Smooth muscle cell (in vitro differentiated cells): ENCODE results near the gene RTN3. TPM values are rescaled to one million over a fixed set of nuclear protein-coding genes. Genes with fewer than 3 reads are reported as not detected.
A peak's percentile ranks its signal among the peaks of the same experiment; 100 is the strongest.

ENCODE experiments used
- DNase-seq: peaks from one replicate; lab custom pipeline; 2025; ENCODE audit not compliant: unreplicated experiment; lab: John Stamatoyannopoulos, UW
- H2AFZ ChIP-seq: fragments of 200-600 bp; sonication (generic); 2 replicates; pipeline ENCODE4 v1.6.0; 2016; ENCODE audit warnings: antibody characterized with exemption, low read depth, mild to moderate bottlenecking
- H3F3A ChIP-seq: fragments of 200-600 bp; sonication (generic); 2 replicates; pipeline ENCODE4 v1.6.0; 2017; ENCODE audit warnings: antibody characterized with exemption, low read depth
- H3K27ac ChIP-seq: fragments of 200-600 bp; sonication (generic); 2 replicates; pipeline ENCODE4 v1.5.1; 2016; ENCODE audit warnings: low read depth, mild to moderate bottlenecking
- H3K27me3 ChIP-seq: fragments of 200-600 bp; sonication (generic); 2 replicates; pipeline ENCODE4 v1.6.1; 2016; ENCODE audit warnings: low read depth, mild to moderate bottlenecking
- H3K36me3 ChIP-seq: fragments of 200-600 bp; sonication (generic); 2 replicates; pipeline ENCODE4 v1.5.1; 2016; ENCODE audit warnings: low read depth
- H3K4me1 ChIP-seq: fragments of 200-600 bp; sonication (generic); 2 replicates; pipeline ENCODE4 v1.5.1; 2016; ENCODE audit warnings: low read depth
- H3K4me2 ChIP-seq: fragments of 200-600 bp; sonication (generic); 2 replicates; pipeline ENCODE4 v1.6.0; 2016; ENCODE audit warnings: mild to moderate bottlenecking
- H3K4me3 ChIP-seq: fragments of 200-600 bp; sonication (generic); 2 replicates; pipeline ENCODE4 v1.5.1; 2016; ENCODE audit warnings: mild to moderate bottlenecking
- H3K79me2 ChIP-seq: fragments of 200-600 bp; sonication (generic); 2 replicates; pipeline ENCODE4 v1.6.0; 2016; ENCODE audit warnings: low read depth, mild to moderate bottlenecking
- H3K9ac ChIP-seq: fragments of 200-600 bp; sonication (generic); 2 replicates; pipeline ENCODE4 v1.6.0; 2016; ENCODE audit warnings: low read depth
- H3K9me3 ChIP-seq: fragments of 200-600 bp; sonication (generic); replicated peaks from 2 replicates; pipeline ENCODE4 v1.5.1; 2016; ENCODE audit warnings: low read depth
- H4K20me1 ChIP-seq: fragments of 200-600 bp; sonication (generic); 2 replicates; pipeline ENCODE4 v1.6.0; 2016; ENCODE audit warnings: low read depth
- WGBS: methylation state at CpG from one replicate; pipeline ENCODE4 v1.1.7; 2016; ENCODE audit warnings: low lambda C conversion rate; 5-methylcytosine and 5-hydroxymethylcytosine counted together
- polyA plus RNA-seq: library from polyadenylated mRNA; unstranded; fragments of >200 nt; fragmentation: Nextera tagmentation; extraction: Ambion mirVana; gene quantifications from 2 replicates; pipeline ENCODE4 v1.2.1, GENCODE V29; 2016
- total RNA-seq: library from RNA; depleted of rRNA; stranded (reverse); fragments of >200 nt; gene quantifications from 2 replicates; pipeline ENCODE4 v1.2.3, GENCODE V29; 2014
- TF ChIP-seq, protein P1 (sequence below): fragments of 200-600 bp; sonication (generic); IDR thresholded peaks from 2 replicates; pipeline ENCODE4 v1.5.1; 2017; ENCODE audit warnings: borderline replicate concordance, mild to moderate bottlenecking, antibody characterized with exemption; ENCODE audit not compliant: insufficient read depth, poor library complexity, severe bottlenecking

RTN3 gene
- total and polyA plus RNA-seq, 2 experiments from 2014 or later: 43.5 to 64.9 TPM

DNA sequence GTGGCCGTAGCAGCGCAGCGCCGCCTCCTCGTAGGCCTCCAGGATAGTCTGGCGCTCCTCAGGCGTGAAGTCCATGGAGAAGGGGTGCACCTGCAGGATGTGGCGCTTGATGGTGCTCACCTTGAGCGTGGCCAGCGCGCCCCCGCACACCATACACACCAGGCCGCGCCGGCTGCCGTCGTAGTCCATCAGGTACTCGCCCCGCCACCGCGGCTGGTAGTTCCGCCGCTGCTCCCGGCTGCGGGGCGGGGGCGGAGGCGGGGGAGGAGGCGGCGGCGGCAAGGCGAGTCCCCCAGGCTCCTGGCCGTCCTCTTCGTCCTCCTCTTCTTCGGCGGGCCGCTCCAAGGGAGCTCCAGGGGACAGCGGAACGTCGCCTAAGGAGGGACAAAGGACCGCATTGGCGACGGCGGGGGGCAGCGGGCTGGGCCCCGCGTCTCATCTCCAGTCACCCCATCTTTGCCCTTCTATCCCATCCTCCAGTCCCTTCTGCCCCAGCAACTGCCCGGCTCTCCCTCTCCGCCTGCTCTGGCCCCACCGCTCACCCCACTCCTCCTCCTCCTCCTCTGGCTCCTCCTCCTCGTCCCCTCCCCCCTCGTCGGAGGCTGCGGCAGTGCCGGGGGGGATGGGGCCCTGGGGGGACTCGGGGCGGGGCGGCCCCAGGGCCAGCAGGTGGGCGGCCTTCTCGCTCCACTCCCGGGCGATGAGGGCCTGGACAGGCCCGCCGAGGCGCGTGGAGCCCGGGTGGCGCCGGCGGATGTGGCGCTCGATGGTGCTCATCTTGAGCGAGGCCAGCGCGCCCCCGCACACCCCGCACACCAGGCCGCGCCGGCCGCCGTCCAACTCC lies 82.4 kb downstream of the RTN3 start:
- peaks cover 35% of the 10 kb centered on the region for H3K79me2 ChIP-seq
- H4K20me1 ChIP-seq: peaks cover 82% of the 10 kb centered on the region
- H3K4me1 ChIP-seq: peaks cover 43% of the 10 kb centered on the region
- H3K9ac ChIP-seq: no peak overlapping the region
- peak overlapping the region; percentile 48 for H3K4me3 ChIP-seq
- no peak for DNase-seq
- TF ChIP-seq, protein P1, sequence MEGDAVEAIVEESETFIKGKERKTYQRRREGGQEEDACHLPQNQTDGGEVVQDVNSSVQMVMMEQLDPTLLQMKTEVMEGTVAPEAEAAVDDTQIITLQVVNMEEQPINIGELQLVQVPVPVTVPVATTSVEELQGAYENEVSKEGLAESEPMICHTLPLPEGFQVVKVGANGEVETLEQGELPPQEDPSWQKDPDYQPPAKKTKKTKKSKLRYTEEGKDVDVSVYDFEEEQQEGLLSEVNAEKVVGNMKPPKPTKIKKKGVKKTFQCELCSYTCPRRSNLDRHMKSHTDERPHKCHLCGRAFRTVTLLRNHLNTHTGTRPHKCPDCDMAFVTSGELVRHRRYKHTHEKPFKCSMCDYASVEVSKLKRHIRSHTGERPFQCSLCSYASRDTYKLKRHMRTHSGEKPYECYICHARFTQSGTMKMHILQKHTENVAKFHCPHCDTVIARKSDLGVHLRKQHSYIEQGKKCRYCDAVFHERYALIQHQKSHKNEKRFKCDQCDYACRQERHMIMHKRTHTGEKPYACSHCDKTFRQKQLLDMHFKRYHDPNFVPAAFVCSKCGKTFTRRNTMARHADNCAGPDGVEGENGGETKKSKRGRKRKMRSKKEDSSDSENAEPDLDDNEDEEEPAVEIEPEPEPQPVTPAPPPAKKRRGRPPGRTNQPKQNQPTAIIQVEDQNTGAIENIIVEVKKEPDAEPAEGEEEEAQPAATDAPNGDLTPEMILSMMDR: no peak
- no peak overlapping the region for H3K27ac ChIP-seq
- no peaks in the 10 kb centered on the region for H3K36me3 ChIP-seq
- WGBS: 15% methylated on average over 43 of the region's 82 CpGs
- no peaks in the 10 kb centered on the region for H3K27me3 ChIP-seq
- H3F3A ChIP-seq: peaks cover 21% of the 10 kb centered on the region
- H3K4me2 ChIP-seq: peak overlapping the region; percentile 96
- no peak overlapping the region for H2AFZ ChIP-seq
- no peaks in the 10 kb centered on the region for H3K9me3 ChIP-seq

GRCh38 chr11:63764340-63764678 lies 83.0 kb downstream of the RTN3 start:
- no peak overlapping the region for H2AFZ ChIP-seq
- H3K4me1 ChIP-seq: peaks cover 43% of the 10 kb centered on the region
- no peaks in the 10 kb centered on the region for H3K27me3 ChIP-seq
- no peaks in the 10 kb centered on the region for H3K36me3 ChIP-seq
- no peak overlapping the region for H3K9ac ChIP-seq
- WGBS: 48% methylated on average over 2 of the region's 23 CpGs
- no peak overlapping the region for H3K27ac ChIP-seq
- H3K4me2 ChIP-seq: peak overlapping the region; percentile 96
- no peaks in the 10 kb centered on the region for H3K9me3 ChIP-seq
- H3F3A ChIP-seq: peaks cover 21% of the 10 kb centered on the region
- H3K4me3 ChIP-seq: no peak overlapping the region
- peaks cover 35% of the 10 kb centered on the region for H3K79me2 ChIP-seq
- DNase-seq: no peak
- peaks cover 82% of the 10 kb centered on the region for H4K20me1 ChIP-seq
- TF ChIP-seq, protein P1: no peak

DNA sequence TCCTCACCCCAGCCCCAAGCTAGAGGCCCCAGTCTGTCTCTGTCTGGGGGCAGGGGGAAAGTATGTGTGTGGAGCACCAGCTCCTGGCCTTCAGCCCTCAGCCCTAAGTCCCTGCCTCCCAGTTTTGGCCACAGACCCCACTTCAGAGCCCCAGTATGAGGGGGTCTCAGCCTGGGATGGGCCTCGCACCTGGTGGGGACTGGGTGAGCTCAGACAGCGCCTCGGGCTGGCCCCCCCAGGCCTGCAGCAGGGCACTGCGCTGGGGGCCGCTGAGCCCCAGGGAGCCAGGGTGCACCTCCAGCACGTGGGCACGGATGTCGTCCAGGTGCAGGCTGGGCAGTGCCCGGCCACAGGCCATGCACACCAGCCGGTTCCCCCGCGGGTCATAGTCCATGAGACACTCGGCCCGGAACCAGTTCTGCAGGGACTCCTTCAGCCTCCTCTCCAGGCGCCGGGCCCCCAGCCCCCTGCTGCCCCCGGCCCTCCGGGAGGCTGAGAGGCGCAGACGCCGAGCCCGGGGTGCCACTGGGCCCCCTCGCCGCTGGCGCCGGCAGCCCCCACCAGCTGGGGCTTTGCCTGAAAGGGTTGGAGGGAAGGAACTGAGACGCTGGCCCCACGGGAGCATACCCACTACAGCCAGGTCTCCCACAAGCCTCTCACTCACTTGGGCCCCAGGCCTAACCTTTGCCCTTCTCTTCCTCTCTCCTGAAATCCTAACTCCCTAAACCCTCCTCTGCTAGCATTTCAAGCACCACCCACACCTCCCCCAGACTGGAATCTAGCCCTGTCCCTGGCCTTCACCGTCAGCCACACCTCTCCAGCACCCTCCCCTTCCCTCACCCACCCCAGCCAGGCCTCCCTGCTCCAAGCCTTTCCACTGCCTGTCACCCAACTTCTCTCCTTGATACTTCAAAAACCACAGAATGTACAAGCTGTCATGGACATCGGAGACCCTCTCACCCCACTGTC lies 83.7 kb downstream of the RTN3 start:
- 79% methylated on average over 25 of the region's 30 CpGs for WGBS
- Histone ChIP-seq H2AFZ (no peak overlapping the region), H3K9me3 (no peaks in the 10 kb centered on the region), H3K9ac (no peak overlapping the region), H3K27me3 (no peaks in the 10 kb centered on the region), H3K4me3 (no peak overlapping the region), H3F3A (peaks cover 19% of the 10 kb centered on the region), H4K20me1 (peaks cover 78% of the 10 kb centered on the region), H3K4me2 (no peak overlapping the region), H3K4me1 (peaks cover 44% of the 10 kb centered on the region), H3K79me2 (peaks cover 35% of the 10 kb centered on the region), H3K36me3 (no peaks in the 10 kb centered on the region), H3K27ac (no peak overlapping the region)
- TF ChIP-seq, protein P1: no peak
- no peak for DNase-seq
